ENCODE results near the gene DARS1. TPM values are rescaled to one million over a fixed set of nuclear protein-coding genes. Genes with fewer than 3 reads are reported as not detected.

The DARS1 gene
- total and polyA plus RNA-seq, 2 of the 13 experiments (the other 11 are each of a cell fraction or from before 2014, with no cell fraction given): 149 to 230 TPM

GRCh38 chr2:135890835-135891234 is 94.6 kb downstream of the DARS1 start:
- Histone ChIP-seq H3K27ac (ENCODE audit: extremely low read length, insufficient read depth, low read length) (no peak overlapping the region), H4K20me1 (ENCODE audit: insufficient read depth, low read length) (no peaks in the 10 kb centered on the region), H3K79me2 (ENCODE audit: insufficient read depth, low read length) (no peaks in the 10 kb centered on the region), H3K4me3 (replicated peaks in 1 of 3; ENCODE audit: insufficient read depth in 1 of 3, low read depth in 2 of 3, low read length in 3 of 3) (no peak overlapping the region), H2AFZ (ENCODE audit: low read length) (no peak overlapping the region), H3K36me3 (replicated peaks in 1 of 2; ENCODE audit: control insufficient read depth in 1 of 2, insufficient read depth in 2 of 2, low read length in 2 of 2) (no peaks in the 10 kb centered on the region), H3K9me3 (ENCODE audit: low read length) (no peaks in the 10 kb centered on the region), H3K9ac (ENCODE audit: insufficient read depth, low read depth, low read length) (no peak overlapping the region), H3K4me1 (ENCODE audit: insufficient read depth, low read length) (no peaks in the 10 kb centered on the region), H3K27me3 (ENCODE audit: control insufficient read depth in 1 of 2, insufficient read depth in 2 of 2, low read length in 2 of 2) (peaks cover 0 to 4% of the 10 kb centered on the region in 2 experiments; a peak in 2 of 5 replicates), H3K4me2 (ENCODE audit: low read depth, low read length) (no peak overlapping the region)
- no TSS peak for BruUV-seq (replicated peaks)
- FAIRE-seq (no peak), DNase-seq (ENCODE audit: low spot score) (no peak), ATAC-seq (no peak)
- ChIA-PET POLR2A (no interaction called here), CTCF (ENCODE audit: low intra/inter-chr PET ratio, low total read pairs) (no interaction called here)
- WGBS (ENCODE audit: low lambda C conversion rate): 26% methylated on average over 6 of the region's 6 CpGs
- in situ Hi-C loops (cut with HindIII; ENCODE audit: extremely low pct_ligation_motif_present, low pct_unique_long_range_greater_than_20kb) (no loop called here), intact Hi-C loops (cut with micrococcal nuclease; ENCODE audit: unreplicated experiment) (no loop called here)
- no peak for TF ChIP-seq ZNF331 (CRISPR knock-in tag; IDR thresholded peaks at IDR 0.05)
- no peak for TF ChIP-seq NPAS2 (CRISPR knock-in tag; IDR thresholded peaks at IDR 0.05; ENCODE audit: borderline replicate concordance)
- TF ChIP-seq ADNP (CRISPR knock-in tag; IDR thresholded peaks at IDR 0.05): no peak
- TF ChIP-seq KLF13 (CRISPR knock-in tag; IDR thresholded peaks at IDR 0.05): no peak
- no peak for TF ChIP-seq ZNF101 (CRISPR knock-in tag; IDR thresholded peaks at IDR 0.05; ENCODE audit: borderline replicate concordance, low read depth)
- TF ChIP-seq ZGPAT (CRISPR knock-in tag; IDR thresholded peaks at IDR 0.05): no peak
- no peak for TF ChIP-seq PHF21A (CRISPR knock-in tag; IDR thresholded peaks at IDR 0.05)

GRCh38 chr2:135890149-135890548 is 95.3 kb downstream of the DARS1 start:
- no peaks in the 10 kb centered on the region for H4K20me1 ChIP-seq (ENCODE audit: insufficient read depth, low read length)
- no peak for FAIRE-seq
- no peak for DNase-seq (ENCODE audit: low spot score)
- no peak overlapping the region for H2AFZ ChIP-seq (ENCODE audit: low read length)
- ATAC-seq: no peak
- no peaks in the 10 kb centered on the region for H3K79me2 ChIP-seq (ENCODE audit: insufficient read depth, low read length)
- ChIA-PET POLR2A (no interaction called here), CTCF (ENCODE audit: low intra/inter-chr PET ratio, low total read pairs) (no interaction called here)
- intact Hi-C loops (cut with micrococcal nuclease; ENCODE audit: unreplicated experiment): no loop called here
- WGBS (ENCODE audit: low lambda C conversion rate): 44% methylated on average over 4 of the region's 4 CpGs
- H3K9me3 ChIP-seq (ENCODE audit: low read length): no peaks in the 10 kb centered on the region
- H3K9ac ChIP-seq (ENCODE audit: insufficient read depth, low read depth, low read length): no peak overlapping the region
- H3K4me1 ChIP-seq (ENCODE audit: insufficient read depth, low read length): no peaks in the 10 kb centered on the region
- no peak overlapping the region for H3K27ac ChIP-seq (ENCODE audit: extremely low read length, insufficient read depth, low read length)
- H3K36me3 ChIP-seq (replicated peaks in 1 of 2; ENCODE audit: control insufficient read depth in 1 of 2, insufficient read depth in 2 of 2, low read length in 2 of 2): no peaks in the 10 kb centered on the region
- H3K4me2 ChIP-seq (ENCODE audit: low read depth, low read length): no peak overlapping the region
- H3K27me3 ChIP-seq (ENCODE audit: control insufficient read depth in 1 of 2, insufficient read depth in 2 of 2, low read length in 2 of 2): peaks cover 0 to 7% of the 10 kb centered on the region in 2 experiments; a peak in 2 of 5 replicates
- no peak overlapping the region for H3K4me3 ChIP-seq (replicated peaks in 1 of 3; ENCODE audit: insufficient read depth in 1 of 3, low read depth in 2 of 3, low read length in 3 of 3)
- BruUV-seq (replicated peaks): no TSS peak
- in situ Hi-C loops (cut with HindIII; ENCODE audit: extremely low pct_ligation_motif_present, low pct_unique_long_range_greater_than_20kb): no loop called here
- TF ChIP-seq SNRNP70 (IDR thresholded peaks at IDR 0.05; ENCODE audit: low read depth, low read length) (no peak), POLR2AphosphoS5 (IDR thresholded peaks at IDR 0.05; ENCODE audit: low read depth, low read length) (no peak), E2F2 (CRISPR knock-in tag; IDR thresholded peaks at IDR 0.05; ENCODE audit: borderline replicate concordance) (no peak), ZHX1 (CRISPR knock-in tag; IDR thresholded peaks at IDR 0.05; ENCODE audit: low read depth) (no peak), DMTF1 (CRISPR knock-in tag; IDR thresholded peaks at IDR 0.05) (no peak)
